IMR-90 (cell line): ENCODE measurements around the gene ITFG1.

Source experiments
- BHLHE40 ChIP-seq: fragments of 150-350 bp; IDR thresholded peaks from 2 replicates; pipeline ENCODE4 v1.6.1; 2016; ENCODE audit warnings: mild to moderate bottlenecking, low read depth, low read length
- CEBPB ChIP-seq: IDR thresholded peaks from 2 replicates; pipeline ENCODE4 v1.6.1; 2012; ENCODE audit warnings: low read depth, low read length, improper control_type of control experiment
- CHD1 ChIP-seq: IDR thresholded peaks from 2 replicates; pipeline ENCODE4 v1.6.1; 2012; ENCODE audit warnings: low read depth, low read length, improper control_type of control experiment
- CTCF ChIP-seq: conservative IDR thresholded peaks from 2 replicates; pipeline ENCODE4 v1.5.1; 2012; ENCODE audit warnings: mild to moderate bottlenecking, low read depth, low read length, improper control_type of control experiment
- FOS ChIP-seq: fragments of 150-350 bp; IDR thresholded peaks from 2 replicates; pipeline ENCODE4 v1.6.1; 2016; ENCODE audit warnings: low read depth, low read length
- MAFK ChIP-seq: IDR thresholded peaks from 2 replicates; pipeline ENCODE4 v1.6.1; 2012; ENCODE audit warnings: low read depth, low read length, improper control_type of control experiment
- MAZ ChIP-seq: IDR thresholded peaks from 2 replicates; pipeline ENCODE4 v1.6.1; 2012; ENCODE audit warnings: low read depth, mild to moderate bottlenecking, low read length, improper control_type of control experiment, moderate library complexity, borderline replicate concordance
- MXI1 ChIP-seq: IDR thresholded peaks from 2 replicates; pipeline ENCODE4 v1.6.1; 2012; ENCODE audit warnings: low read depth, mild to moderate bottlenecking, low read length, moderate library complexity, borderline replicate concordance
- POLR2A ChIP-seq: IDR thresholded peaks from 2 replicates; pipeline ENCODE4 v1.6.1; 2012; ENCODE audit warnings: mild to moderate bottlenecking, low read depth, low read length
- RAD21 ChIP-seq: IDR thresholded peaks from 2 replicates; pipeline ENCODE4 v1.6.1; 2012; ENCODE audit warnings: low read length, improper control_type of control experiment
- RCOR1 ChIP-seq: IDR thresholded peaks from 2 replicates; pipeline ENCODE4 v1.6.1; 2012; ENCODE audit warnings: mild to moderate bottlenecking, low read length, improper control_type of control experiment; ENCODE audit not compliant: insufficient replicate concordance
- RFX5 ChIP-seq: IDR thresholded peaks from 2 replicates; pipeline ENCODE4 v1.8.0; 2012; ENCODE audit warnings: low read depth, mild to moderate bottlenecking, low read length, moderate library complexity
- USF2 ChIP-seq: fragments of 150-350 bp; IDR thresholded peaks from 2 replicates; pipeline ENCODE4 v1.6.1; 2017; ENCODE audit warnings: mild to moderate bottlenecking, antibody characterized with exemption, low read length, low read depth

- TF ChIP-seq POLR2A = no peak
- no peak for TF ChIP-seq CTCF
- TF ChIP-seq RAD21 = no peak
- TF ChIP-seq USF2 = no peak
- no peak for TF ChIP-seq BHLHE40
- TF ChIP-seq RFX5 = no peak
- TF ChIP-seq FOS = no peak
- no peak for TF ChIP-seq MAZ
- TF ChIP-seq MAFK = no peak
- no peak for TF ChIP-seq CHD1
- no peak for TF ChIP-seq MXI1
- no peak for TF ChIP-seq CEBPB
- TF ChIP-seq RCOR1 = no peak
Measured at GRCh38 chr16:47470810-47471209, 9.9 kb upstream of the ITFG1 start.
